Activated CD8-positive, alpha-beta memory T cell treated with anti-CD3 and anti-CD28 coated beads for 4 hours (primary cell): ENCODE data around the gene GPD1L.

Source experiments
- DNase-seq, 2 donors: peaks; one replicate each; pipeline ENCODE4 v3.0.0-alpha.2; 2020; ENCODE audit warnings: low read depth in 2 of 2

Gene GPD1L

DNA sequence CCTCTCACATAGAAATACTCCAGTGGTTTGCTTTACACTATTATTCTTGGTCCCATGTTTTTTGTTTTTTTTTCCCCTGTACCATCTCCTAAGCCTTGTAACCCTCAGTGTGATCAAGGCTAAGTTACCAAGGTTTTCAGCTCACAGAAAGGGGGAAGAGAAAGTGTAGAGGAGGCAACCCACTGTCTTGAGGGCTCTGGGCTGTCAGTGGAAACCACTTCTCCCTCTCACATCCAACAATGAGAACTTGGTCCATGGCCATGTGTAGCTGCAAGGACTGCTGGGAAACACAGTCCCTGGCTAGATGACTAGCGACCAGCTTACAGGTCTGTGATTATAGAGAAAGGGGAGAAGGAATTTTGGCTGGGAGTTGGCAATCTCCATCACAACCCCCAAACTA is 30.3 kb downstream of the GPD1L start:
- DNase-seq: no peak

DNA sequence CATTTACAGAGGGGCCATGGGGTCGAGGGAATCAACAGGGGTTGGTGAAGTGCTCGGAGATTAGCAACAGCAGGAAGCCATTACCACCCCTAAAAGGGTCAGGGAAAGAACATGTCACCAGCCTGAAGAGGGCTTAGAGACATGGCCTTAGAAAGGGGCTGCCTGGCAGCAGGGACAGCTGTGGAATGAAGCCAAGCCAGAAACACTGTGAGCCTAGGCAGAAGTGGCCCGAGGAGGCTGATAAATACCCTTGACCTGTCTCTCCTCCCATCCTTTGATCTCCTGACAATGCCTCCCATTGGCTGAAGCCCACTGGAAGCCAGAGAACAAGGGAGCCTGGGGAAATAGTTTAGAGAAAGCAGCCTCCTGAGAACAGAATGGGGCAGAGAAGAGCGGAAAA is 31.4 kb downstream of the GPD1L start:
- no peak for DNase-seq

DNA sequence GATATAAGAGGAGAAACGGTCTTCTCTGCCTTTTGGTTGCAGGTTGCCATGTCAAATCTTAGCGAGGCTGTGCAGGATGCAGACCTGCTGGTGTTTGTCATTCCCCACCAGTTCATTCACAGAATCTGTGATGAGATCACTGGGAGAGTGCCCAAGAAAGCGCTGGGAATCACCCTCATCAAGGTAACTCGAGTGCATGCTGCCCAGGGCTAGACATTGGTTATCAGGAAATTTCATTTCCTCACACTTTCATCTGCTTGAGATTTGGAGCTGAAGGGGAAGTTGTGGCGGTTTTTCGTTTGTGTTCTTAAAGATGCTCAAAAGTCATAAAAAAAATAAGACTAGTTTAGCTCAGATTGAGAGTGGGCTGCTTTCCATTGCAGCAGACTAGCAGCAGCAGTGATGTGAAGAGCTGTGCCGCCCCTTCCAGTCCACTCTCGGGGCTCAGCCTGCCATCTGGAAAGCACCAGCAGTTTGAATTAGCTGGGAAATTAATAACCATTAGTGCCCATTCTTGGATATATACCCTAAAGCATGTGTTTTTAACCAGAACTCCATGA is 32.2 kb downstream of the GPD1L start:
- no peak for DNase-seq

DNA sequence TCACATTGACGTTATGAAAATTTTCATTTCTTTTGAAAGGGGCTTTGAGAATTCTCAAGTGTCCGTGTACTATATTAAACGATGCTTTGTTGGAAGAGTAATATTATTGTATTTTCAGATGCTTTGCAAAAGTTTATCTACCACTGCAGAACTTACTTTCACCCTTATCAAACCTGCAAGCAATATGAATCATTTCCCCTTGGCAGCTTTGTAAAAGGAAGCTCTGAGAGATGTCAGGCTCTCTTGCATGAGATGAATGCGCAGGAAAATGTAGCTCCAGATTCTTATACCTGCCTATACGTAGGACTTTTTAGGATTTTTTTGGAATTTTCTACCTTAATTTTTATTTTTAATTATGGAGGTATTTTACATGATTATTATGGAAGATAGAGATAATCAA is 34.5 kb downstream of the GPD1L start:
- no peak for DNase-seq

DNA sequence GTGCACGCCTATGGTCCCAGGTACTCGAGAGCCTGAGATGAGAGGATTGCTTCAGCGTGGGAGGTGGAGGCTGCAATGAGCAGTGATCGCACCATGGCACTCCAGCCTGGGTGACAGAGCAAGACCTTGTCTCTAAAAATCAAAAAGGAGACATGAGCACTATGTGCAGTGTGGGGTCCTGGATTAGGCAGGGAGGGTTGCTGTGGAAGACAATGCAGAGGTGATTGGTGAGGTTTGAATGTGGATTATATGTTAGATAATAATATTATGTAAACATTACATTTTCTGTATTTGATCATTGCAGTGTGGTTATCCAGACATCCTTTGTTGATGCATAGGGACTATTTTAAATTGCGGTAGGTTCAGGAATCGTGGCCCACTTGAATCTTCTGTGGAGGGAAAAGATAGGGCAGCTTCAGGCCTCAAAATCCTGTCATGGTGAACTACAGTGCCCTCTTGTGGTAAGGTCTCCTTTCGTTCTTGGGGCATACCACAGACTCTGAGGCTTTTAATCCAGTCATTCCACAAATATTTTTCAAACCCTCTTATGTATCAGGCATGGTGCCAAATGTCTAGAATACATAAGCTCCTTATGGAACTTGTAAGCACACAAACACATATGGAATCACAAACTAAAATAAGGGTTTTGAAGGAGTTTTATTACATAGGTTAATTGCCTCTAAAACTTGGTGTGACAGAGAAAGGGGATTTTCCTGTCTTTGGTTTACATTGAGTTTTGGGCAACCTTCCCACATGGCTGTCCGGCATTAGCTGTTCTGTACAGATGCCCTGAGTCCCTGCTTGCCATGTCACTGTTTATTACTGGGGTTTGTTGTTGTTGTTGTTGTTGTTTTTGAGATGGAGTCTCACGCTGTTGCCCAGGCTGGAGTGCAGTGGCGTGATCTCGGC is 37.7 kb downstream of the GPD1L start:
- DNase-seq: peak; percentile 7 to 10

DNA sequence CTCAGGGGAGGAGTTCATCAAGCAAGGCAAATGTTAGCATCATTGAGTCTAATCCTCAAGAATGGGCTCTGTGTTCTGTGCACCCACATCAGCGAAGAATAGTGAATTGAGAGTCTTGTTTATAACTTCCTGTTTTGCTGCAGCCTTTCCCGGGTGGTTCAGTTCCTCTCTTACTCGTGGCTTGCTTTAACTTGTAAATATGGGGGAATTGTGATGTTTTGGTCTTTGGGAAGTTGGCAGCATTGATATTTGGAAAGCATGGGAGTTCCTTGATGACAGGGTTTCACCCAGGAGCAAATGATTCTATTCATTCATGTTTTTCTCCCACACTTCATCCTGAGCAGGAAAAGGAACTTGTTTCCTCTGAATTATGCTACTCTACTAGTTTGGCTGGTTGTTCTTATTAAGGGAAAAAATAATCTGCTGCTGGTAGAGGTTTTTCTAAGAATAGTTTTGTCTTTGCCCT is 40.4 kb downstream of the GPD1L start:
- DNase-seq: no peak

DNA sequence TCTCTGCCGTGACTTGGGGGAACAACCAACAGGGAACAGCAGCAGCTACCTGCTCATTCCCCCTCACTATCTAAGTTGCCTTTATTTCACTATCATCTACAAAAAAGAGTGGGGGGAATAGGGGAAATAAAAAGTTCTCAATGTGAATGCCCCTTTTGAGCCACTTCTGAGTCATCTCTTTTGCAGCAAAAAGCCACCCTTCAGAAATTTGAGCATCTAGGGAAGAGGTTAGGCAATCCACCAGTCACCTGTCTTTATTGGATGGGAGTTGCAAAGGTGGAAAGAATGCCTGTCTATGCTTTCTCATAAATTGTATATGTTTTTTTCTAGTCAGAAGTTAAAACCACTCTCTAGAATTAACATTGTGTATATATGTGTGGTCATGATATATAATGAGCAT is 41.1 kb downstream of the GPD1L start:
- DNase-seq: no peak

DNA sequence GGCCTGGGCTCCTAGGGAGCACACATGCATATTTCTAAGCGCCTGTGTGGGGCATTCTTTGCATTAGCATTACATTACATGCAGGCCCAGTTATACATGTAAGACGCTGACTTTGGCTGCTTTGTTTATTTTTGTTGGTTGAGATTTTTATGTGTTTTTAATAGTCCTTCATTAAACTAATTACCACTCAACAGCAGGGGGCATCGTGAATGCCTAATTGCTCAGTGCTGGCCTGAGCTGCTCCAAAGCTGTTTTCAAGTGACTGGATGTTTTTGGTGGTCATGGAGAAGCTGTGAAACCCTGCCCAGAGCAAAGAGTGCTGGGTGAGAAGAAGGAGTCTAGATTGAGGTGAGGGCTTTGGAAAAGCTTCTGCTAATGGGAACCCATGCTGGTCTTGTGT is 41.5 kb downstream of the GPD1L start:
- no peak for DNase-seq

DNA sequence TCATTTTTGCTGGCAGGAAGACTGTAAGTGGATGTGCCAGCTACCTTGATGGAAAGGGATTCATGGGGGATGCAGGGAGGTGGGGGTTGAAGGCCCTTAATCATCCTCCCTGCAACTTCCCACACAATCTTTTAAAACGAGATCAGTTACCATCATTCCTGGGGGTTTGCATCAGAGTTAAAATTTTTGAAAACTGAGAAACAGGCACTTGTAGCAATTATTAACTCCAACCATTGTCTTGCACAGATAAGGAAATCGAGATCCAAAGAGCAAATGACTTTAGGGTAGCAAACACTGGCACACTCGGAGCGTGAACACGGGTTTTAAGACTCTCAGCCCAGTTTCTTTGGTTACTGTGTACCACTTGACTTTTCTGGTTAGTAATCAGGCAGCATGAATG is 41.9 kb downstream of the GPD1L start:
- no peak for DNase-seq

DNA sequence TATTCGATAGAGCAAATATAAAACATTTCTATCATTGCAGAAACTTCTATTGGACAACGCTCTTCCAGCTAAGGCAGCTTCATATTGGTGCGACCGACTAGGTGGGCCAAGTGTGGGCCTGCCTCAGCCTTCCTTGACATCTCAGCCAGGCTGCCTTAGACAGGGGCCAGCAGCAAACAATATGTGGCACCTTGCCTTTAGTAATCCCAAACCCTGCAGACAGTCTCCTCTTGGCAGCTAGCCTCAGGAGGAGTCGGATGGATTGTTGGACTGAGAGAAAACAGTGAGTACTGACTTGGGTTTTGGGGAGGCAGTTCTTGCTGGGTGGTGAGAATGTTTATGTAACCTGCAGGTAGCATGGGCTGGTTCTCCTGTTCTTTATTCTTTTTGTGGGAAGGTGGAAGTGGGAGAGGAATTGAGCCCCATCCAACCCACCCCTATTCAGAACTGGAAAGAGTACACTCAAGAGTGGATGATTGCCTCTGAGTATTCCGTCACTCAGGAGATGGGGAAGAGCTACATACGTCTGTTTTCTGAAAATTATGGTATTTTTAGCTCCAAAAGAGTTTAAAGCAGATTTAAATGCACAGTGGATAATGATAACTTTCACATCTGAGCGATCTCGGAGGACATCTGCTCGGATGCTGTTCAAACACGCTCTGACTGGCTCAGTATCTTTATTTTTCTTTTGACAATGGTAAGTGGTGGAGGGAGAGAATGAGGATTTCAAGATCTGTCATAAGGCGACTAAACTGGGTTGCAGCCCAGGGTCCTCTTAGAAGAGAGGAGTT is 47.2 kb downstream of the GPD1L start:
- DNase-seq: no peak

DNA sequence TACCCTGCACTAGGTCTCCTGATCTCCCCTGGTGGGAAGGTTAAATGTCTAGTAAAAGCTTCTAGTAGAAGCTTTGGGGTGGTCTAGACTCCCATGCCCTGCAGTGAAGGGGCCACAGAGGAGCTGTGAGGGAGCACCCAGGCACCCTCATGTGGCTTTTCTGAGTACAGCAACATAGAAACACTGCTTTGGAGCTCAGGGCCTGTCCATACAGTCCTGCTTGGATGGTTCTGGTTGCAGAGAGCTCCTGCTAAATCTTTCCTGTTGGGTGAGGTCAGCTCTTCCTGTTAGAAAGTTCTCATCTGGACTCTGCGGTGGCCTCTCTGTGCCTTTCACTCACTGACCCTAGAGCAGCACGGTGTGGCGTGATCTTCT is 47.8 kb downstream of the GPD1L start:
- no peak for DNase-seq

DNA sequence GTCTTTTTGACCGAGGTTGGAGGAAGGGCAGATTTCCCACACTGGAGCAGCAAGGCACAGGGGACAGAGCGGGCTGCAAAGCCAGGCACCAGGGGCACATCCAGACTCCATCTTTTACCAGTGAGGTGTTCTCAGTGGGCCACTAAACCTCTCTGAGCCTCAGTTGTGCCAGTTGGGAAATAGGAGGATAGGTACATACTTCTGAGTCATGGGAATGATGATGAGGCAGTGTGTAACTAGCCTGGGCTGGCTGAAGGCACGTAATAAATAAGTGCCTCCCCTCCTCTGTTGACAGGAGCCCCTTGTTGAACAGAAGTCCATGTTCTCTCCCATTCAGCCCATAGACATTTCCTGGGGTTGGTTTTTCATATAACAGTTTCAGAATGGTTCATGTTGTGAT is 48.7 kb downstream of the GPD1L start:
- DNase-seq: no peak

DNA sequence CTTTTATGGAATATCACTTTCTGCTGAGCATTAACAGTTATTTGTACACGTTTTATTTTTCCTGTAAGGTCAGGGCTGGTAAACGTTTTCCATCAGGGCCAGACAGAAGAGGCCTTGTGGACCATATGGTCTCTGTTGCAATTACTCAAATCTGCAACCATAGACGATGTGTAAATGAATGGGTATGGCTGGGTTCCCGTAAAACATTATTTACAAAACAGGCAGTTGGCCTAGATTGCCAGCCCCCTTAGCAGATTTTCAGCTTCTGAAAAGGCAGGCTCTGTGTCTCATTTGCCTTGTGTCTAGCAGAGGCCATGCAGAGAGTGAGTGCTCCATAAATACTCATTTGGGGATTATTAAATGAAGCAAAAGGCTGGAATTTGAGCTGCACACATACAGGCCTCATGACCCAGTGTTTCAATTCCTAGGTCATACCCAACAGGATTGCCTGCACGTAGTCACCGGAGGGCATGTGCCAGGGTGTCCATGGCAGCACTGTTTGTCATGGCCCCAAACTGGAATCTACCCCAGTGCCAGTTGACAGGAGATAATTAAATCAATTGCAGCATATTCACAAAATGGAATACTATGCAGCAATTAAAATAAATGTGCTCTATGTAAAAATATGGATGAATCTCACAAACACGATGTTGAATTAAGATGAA is 51.3 kb downstream of the GPD1L start:
- no peak for DNase-seq

DNA sequence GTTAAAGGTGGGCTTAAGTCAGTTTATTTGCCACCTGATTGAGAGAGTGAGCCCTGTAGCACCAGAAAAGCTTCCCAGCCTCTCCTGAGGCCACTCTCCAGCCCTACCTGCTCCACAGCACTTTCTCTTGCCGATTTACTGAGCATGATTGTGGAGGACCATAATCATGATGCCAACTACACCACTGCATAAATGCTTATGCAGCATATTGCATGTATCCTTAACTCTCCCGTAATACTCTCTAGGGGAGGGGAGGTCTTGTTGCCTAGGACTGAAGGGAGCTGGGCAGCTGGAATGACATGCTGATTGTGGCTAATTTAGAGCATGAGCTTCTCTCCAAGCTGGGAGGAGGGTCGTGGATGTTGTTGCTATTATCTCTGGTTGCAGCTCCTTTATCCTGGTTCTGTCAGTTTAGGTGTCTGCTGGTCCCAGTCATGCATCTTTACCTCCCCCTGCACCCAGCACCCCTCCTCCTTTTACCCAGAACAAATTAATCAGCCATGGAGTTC is 54.3 kb downstream of the GPD1L start:
- no peak for DNase-seq

DNA sequence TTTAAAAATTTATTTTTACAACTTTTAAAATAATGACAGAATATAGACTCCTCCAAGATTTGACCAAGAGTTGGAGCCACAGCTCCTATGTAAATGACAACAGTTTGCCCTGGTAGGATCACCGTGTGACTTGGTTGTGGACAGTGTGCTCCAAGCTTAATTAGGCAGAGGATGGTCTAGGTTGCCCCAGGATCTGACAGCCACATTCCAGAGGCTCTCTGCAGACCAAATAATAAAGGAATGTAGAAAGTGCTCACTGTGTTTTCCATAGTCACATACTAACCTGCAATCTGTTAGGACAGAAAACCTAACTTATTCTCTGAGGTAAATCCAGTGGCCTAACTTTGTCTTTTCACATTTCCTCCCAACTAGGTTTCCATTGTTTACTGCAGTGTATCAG is 59.0 kb downstream of the GPD1L start:
- DNase-seq: no peak

DNA sequence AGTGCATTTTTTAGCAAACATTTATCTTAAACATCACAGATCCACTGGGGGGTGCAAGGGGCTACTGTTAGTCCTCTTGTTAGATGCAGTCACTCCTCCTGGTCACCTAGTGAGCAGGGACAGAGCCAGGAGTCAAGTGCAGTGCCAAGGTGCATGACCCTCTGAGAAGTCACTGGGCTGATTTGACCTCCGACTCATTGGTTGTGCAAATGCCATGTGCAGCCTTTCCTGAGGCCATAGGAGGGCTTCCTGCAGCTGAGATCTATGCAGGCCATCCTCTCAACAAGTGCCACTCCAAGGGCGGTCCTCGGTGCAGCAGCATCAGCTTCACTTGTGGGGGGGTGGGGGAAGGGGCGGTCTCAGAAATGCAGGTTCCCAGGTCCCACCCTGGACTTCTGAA is 60.2 kb downstream of the GPD1L start:
- DNase-seq: no peak

DNA sequence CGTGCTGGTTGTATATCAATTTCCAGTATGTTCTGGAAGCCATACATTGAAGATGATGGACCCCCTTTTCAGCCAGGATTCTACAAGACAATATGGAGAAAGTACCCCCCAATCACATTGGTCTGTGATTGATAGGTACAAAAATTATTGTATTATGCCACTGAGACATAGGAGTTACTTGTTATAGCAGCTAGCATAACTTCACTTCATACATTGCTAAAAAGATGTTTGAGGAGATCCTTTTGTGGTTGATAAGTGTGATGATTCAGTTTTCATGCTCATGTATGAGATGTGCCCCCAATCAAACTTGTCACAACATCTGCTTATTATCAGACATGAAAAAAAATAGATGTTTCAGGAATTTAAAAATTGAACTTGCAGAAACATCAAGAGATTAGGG is 66.0 kb downstream of the GPD1L start:
- DNase-seq: no peak

DNA sequence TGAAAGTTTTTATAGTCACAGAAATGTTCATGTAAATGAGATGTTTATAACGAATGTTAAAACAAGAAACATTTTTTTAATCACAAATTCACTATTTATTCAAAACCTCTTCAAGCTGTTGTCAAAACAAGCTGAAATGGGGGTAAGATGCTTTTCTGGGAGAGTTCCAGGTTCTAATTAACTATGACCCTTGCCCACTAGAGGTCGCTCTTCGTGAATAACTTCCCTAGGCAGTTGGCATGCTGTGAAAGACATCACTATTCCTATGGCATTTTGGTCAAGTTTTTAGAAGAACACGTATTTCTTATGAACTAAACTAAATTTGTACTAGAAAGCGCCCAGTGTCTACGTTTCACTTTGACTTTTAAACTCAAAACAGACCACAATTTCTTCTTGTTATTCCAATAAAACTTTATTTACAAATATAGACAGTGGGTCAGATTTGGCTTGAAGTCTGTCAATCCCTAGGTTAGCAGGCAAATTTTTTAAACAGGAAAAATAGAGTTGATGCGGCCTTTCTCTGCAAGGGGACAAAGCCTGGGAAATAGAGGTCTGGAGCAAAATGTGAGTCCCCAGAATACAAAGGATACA is 69.3 kb downstream of the GPD1L start:
- peak in 1 of 2 donors; percentile 31 for DNase-seq

DNA sequence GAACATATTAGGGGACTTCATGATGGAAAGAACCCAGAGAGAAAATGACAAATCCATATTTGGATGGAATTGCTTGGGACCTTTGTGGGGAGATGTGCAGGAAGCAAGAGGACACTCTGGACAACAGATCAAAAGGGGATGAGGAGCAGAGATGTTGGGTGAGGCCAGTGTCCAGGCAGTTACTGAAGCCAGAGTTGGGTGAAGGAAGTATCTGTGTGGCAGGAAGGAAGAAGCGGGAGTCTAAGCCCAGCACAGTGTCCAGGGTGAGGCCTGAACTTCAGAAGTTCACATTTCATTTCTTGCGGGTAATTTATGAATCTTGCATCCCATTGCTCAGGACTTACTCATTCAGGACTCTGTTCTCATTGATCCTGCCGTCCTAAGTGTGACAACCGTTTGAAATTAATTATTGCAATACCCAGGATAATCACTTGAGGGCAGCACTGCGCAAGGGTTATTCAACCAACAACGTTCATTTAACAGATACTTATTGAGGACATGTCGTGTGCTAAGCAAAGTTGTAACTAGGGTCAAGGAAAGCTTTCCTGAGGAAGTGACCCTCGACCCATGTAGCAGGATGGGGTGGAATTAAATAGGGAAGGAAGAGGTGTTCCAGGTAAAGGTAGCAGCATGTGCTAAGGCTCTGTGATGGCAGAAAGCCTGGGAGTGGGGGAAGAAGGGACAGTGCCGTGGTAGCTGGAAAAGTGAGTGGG is 70.7 kb downstream of the GPD1L start:
- peak; percentile 10 to 17 for DNase-seq

DNA sequence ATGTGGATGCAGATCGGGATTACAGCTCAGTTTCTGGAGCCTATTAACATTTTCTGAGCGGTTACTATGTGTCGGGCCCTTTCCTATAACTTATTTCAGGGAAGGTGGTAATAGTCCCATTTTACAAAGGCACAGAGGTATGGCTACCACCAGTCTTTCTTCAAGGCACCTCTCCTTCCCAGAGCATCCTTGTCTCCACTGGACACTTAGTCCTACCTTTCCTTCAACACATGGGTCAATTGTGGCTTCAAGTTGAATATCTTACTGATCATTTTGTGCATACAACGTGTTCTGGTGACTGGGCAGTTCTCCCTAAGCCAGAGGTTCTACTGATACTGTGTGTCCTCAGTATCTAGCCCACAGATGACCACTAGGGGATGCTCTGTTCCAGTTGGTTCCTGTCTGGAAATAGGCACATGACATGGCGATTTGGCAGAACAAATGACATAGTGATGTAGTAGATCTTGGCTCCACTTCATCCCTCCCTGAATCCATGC is 71.3 kb downstream of the GPD1L start:
- DNase-seq: no peak
